ENCODE results near the gene PSME2. TPM values are rescaled to one million over a fixed set of nuclear protein-coding genes. Genes with fewer than 3 reads are reported as not detected.

PSME2 gene
- total RNA-seq, 4 donors from 2014 or later: 39.3 to 75.2 (median 47.0) TPM

DNA sequence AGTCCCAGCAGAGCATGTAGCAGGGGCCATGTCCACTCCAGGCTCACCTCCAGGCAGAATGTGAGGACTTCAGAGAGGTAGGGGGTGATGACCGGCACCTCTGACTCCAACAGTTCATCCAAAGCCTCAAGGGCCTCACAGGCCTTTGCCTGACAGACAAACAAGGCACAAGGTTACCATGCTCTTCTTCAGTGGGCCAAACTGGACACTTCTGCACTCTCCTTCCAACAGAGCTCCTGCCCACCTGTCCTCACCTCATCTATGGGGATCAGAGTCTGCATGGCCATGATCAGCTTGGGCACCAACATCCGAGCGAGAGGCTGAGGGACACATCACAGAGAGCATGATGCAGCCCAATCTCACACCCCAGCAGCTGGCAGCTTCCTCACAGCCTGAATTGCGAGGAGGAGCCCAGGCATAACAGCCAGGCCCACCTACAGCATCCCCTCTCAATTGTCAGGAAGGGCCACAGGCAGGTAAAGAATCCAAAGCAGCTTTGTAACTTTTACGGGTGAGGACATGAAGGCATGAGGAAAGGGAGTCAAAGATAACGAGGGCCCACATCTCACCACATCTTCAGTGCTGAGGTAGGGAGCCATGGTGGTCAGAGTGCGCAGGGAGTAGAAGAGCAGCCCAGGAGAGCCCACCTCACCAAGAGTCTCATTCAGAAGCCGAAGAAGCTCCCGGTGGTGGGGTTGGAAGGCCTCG lies 40.6 kb upstream of the PSME2 start:
- DNase-seq (ENCODE audit: low spot score in 2 of 2): no peak
- H3K4me3 ChIP-seq: no peak overlapping the region
- H3K36me3 ChIP-seq: peaks cover 61% of the 10 kb centered on the region
- H3K27me3 ChIP-seq: no peaks in the 10 kb centered on the region
- no peaks in the 10 kb centered on the region for H3K9me3 ChIP-seq
- H3K27ac ChIP-seq: no peak overlapping the region
- WGBS: 94% methylated on average over 9 of the region's 10 CpGs
- peaks cover 26% of the 10 kb centered on the region for H3K4me1 ChIP-seq
- no peak for TF ChIP-seq EP300 (IDR thresholded peaks at IDR 0.05)
- no peak for TF ChIP-seq POLR2A (IDR thresholded peaks at IDR 0.05)
- TF ChIP-seq, protein P1, sequence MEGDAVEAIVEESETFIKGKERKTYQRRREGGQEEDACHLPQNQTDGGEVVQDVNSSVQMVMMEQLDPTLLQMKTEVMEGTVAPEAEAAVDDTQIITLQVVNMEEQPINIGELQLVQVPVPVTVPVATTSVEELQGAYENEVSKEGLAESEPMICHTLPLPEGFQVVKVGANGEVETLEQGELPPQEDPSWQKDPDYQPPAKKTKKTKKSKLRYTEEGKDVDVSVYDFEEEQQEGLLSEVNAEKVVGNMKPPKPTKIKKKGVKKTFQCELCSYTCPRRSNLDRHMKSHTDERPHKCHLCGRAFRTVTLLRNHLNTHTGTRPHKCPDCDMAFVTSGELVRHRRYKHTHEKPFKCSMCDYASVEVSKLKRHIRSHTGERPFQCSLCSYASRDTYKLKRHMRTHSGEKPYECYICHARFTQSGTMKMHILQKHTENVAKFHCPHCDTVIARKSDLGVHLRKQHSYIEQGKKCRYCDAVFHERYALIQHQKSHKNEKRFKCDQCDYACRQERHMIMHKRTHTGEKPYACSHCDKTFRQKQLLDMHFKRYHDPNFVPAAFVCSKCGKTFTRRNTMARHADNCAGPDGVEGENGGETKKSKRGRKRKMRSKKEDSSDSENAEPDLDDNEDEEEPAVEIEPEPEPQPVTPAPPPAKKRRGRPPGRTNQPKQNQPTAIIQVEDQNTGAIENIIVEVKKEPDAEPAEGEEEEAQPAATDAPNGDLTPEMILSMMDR (IDR thresholded peaks at IDR 0.05): no peak
- TF ChIP-seq POLR2AphosphoS5 (IDR thresholded peaks at IDR 0.05): no peak

DNA sequence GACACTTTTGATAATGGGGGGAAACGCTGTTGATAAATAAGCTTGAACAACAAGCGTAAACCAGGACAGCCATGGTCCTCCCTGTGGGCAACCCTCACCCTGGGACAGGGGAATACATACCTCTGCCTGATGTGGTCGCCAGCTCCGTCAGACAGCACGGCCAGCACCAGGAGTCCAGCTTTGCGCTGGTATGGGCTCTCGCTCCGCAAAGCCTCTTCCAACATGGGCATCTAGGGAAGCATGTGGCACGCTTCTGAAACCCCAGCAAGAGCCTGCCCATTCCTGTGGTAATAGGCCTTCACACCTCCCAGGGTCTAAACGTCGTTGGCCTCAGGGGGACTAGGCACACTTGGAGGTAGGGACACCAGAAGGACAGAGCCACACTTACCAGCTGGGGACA lies 39.3 kb upstream of the PSME2 start:
- no peak for DNase-seq (ENCODE audit: low spot score in 2 of 2)
- Histone ChIP-seq H3K4me3 (no peak overlapping the region), H3K9me3 (no peaks in the 10 kb centered on the region), H3K4me1 (peaks cover 26% of the 10 kb centered on the region), H3K27ac (no peak overlapping the region), H3K27me3 (no peaks in the 10 kb centered on the region), H3K36me3 (peaks cover 63% of the 10 kb centered on the region)
- 96% methylated on average over 11 of the region's 11 CpGs for WGBS
- TF ChIP-seq EP300 (IDR thresholded peaks at IDR 0.05): no peak
- TF ChIP-seq POLR2AphosphoS5 (IDR thresholded peaks at IDR 0.05): no peak
- no peak for TF ChIP-seq POLR2A (IDR thresholded peaks at IDR 0.05)
- TF ChIP-seq, protein P1 (IDR thresholded peaks at IDR 0.05): no peak

DNA sequence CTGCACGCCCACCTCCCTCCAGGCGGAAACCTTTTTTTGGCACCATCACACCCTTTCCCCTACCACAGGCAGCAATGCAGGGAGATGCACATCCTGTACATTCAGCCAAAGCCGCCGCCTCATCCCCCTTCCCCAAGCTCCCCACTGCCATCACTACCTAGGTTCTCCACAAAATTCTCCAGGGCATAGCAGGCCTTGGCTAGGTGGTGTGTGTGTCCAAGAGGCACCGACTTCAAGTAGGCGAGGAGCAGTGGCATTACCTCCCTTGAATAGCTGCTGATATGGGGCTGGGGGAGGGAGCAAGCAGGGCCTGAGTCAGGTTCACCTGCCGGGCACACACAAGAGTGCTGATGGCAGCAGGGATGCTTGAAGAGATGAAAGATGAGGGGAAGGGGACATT lies 38.6 kb upstream of the PSME2 start:
- no peak for DNase-seq (ENCODE audit: low spot score in 2 of 2)
- H3K27me3 ChIP-seq: no peaks in the 10 kb centered on the region
- peaks cover 67% of the 10 kb centered on the region for H3K36me3 ChIP-seq
- H3K27ac ChIP-seq: no peak overlapping the region
- 94% methylated on average over 7 of the region's 7 CpGs for WGBS
- TF ChIP-seq EP300 (IDR thresholded peaks at IDR 0.05): no peak
- H3K4me1 ChIP-seq: peaks cover 26% of the 10 kb centered on the region
- no peak overlapping the region for H3K4me3 ChIP-seq
- no peaks in the 10 kb centered on the region for H3K9me3 ChIP-seq

DNA sequence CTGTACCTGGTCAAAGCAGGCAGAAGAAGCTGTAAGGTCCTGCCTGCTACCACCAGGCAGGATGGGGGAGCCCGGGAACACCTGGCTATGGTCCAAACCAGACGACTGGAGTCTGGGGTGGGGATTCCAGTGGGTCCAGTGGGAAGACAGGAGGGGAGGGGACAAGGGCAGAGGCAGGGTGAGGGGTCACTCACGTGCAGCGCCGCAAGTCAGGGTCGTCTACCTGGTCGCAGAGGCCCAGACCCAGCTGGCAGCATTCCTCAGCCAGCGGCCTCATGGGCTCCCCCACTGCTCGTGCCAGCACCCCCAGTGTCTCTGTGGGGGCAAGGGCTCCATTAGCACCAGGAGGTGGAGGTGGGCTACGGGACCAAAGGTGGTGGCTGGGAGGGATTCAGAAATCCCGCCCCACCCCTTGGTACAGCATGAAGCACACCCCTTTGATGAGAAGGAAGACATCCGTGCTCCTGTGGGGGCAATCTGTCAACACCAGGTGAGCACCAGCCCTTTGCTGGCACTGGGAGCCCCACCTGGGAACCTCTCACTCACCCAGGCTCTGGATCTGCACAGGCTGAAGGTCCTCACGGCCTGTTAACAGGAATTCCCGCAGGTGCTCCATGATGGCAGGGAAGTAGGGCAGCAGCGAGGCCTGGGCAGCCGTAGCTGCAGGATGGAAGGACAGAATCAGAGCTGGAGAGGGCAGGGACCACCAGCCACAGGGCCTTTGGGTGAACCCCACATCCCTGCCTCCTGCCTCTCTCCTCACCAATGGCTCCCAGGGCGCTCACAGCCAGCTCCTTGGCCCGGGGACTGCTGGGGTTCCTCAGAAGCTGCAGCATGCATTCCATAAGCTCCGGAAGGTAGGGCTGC lies 37.9 kb upstream of the PSME2 start:
- 81% methylated on average over 9 of the region's 19 CpGs for WGBS
- Histone ChIP-seq H3K27ac (no peak overlapping the region), H3K4me1 (peaks cover 22% of the 10 kb centered on the region), H3K4me3 (no peak overlapping the region), H3K9me3 (no peaks in the 10 kb centered on the region), H3K27me3 (no peaks in the 10 kb centered on the region), H3K36me3 (peaks cover 74% of the 10 kb centered on the region)
- TF ChIP-seq POLR2A (IDR thresholded peaks at IDR 0.05) (no peak), EP300 (IDR thresholded peaks at IDR 0.05) (no peak), POLR2AphosphoS5 (IDR thresholded peaks at IDR 0.05) (no peak)
- TF ChIP-seq, protein P1 (IDR thresholded peaks at IDR 0.05): no peak
- no peak for DNase-seq (ENCODE audit: low spot score in 2 of 2)

DNA sequence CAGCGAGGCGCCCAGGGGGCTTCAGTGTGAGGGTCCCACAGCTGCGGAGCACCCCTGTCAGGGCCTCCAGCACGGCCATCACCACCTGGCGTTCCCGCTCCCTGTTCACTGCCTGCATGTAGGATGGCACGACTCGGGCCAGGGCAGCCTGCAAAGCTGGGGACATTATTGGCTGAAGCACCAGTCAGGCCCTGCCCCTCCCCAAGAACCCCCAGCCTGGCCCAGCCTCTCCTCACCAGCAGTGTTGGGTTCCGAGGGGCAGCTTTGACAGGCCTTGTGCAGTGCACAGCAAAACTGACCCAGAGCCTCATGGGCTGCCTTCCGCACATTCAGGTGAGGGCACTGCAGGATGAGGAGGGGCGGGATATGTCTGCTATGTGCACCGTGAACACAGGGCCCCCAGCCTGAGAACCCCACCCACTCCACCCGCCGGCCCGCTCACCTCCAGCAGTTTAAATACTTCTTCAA lies 36.6 kb upstream of the PSME2 start:
- 94% methylated on average over 7 of the region's 15 CpGs for WGBS
- DNase-seq (ENCODE audit: low spot score in 2 of 2): no peak
- TF ChIP-seq, protein P1 (IDR thresholded peaks at IDR 0.05): no peak
- TF ChIP-seq POLR2AphosphoS5 (IDR thresholded peaks at IDR 0.05) (no peak), EP300 (IDR thresholded peaks at IDR 0.05) (no peak), POLR2A (IDR thresholded peaks at IDR 0.05) (no peak)
- Histone ChIP-seq H3K9me3 (no peaks in the 10 kb centered on the region), H3K4me3 (no peak overlapping the region), H3K36me3 (peaks cover 86% of the 10 kb centered on the region), H3K27me3 (no peaks in the 10 kb centered on the region), H3K4me1 (peaks cover 12% of the 10 kb centered on the region), H3K27ac (no peak overlapping the region)

Data from suprapubic skin (tissue), 4 donors.